ENCODE measurements around the gene RB1.
"Not testable (repeated sequence)": the region's sequence is repeated elsewhere in the genome, so short reads cannot be mapped to it uniquely, and the experiment has no call there.

The RB1 gene

GRCh38 chr13:48349525-48349924, 46.0 kb downstream of the RB1 start:
- DNase-seq (ENCODE audit: low spot score): no peak
- TF ChIP-seq CTCF (IDR thresholded peaks at IDR 0.05; ENCODE audit: extremely low read depth, missing control alignments): no peak

DNA sequence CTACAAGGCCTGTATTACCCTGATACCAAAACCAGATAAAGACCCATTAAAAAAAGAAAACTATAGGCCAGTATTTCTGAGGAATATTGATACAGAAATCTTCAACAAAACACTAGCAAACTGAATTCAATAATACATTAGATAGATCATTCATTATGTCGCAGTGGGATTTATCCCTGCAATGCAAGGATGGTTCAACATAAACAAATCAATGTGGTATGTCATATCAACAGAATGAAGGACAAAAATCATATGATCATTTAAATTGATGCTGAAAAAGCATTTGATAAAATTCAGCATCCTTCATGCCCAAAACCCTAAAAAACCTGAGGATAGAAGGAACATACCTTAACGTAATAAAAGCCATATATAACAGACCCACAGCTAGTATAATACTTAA, 50.0 kb downstream of the RB1 start:
- no peak for DNase-seq (ENCODE audit: low spot score)
- no peak for TF ChIP-seq CTCF (IDR thresholded peaks at IDR 0.05; ENCODE audit: extremely low read depth, missing control alignments)

DNA sequence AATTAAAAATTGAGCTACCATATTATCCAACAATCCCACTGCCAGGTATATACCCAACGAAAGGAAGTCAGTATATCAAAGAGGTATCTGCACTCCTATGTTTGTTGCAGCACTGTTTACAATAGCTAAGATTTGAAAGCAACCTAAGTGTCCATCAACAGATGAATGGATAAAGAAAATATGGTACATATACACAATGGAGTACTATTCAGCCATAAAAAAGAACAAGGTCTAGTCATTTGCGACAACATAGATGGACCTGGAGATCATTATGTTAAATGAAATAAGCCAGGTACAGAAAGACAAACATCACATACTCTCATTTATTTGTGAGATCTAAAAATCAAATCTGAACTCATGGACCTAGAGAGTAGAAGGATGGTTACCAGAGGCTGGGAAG, 52.0 kb downstream of the RB1 start:
- not testable (repeated sequence) for DNase-seq (ENCODE audit: low spot score)

DNA sequence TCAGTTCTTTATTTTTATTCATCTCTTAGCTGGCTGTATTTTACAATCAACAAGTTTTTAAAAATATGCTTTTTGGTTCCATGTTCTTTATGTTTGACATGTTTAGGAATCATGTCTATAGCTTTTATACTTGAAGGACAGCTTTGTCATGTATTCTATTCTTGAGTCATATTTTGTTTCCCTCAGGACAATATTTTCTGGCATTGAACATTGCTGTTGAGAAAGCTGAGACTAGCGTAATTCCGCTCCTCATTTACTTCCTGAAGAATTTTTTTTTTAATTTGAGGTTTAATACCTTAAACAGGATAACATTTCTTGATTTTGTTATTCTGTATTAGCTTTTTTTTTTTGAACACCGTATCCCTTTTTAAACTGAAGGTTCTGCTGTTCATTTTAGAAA, 53.2 kb downstream of the RB1 start:
- DNase-seq (ENCODE audit: low spot score): no peak
- no peak for TF ChIP-seq CTCF (IDR thresholded peaks at IDR 0.05; ENCODE audit: extremely low read depth, missing control alignments)

DNA sequence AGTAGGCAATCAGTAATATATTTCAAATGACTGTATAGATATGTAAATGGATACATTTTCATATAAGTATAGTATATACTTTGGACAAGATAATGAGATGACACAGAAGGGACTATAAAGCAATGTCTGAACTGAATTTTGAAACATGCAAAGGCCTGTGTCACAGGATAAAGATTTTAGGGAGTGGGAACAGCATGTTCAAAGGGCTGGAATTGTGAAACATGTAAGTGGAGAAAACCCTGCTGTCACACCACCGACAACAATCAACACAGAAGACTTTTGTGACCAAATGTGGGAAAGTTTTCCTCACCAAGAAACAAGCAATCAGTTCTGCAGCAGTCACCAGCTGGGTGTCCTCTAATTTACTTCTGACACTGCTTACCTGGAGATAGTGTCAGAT, 66.4 kb downstream of the RB1 start:
- TF ChIP-seq CTCF (IDR thresholded peaks at IDR 0.05; ENCODE audit: extremely low read depth, missing control alignments): no peak
- DNase-seq (ENCODE audit: low spot score): no peak

DNA sequence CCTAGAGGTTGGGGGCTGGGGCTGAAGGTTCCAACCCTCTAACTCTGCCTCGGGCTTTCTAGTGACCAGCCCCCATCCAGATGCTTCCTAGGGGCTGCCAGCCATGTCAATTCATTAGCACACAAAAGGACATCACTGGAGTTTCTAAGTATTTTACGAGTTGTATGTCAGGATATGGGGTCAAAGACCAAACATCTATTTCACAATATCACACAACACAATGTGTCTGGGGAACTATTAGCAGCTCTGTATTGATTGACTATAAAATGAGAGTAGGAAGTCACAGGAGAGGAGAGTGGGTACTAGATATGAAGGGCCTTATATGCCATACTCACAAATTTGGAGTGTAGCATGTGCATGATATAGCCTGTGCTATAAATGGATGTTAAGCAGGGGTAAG, 67.3 kb downstream of the RB1 start:
- TF ChIP-seq CTCF (IDR thresholded peaks at IDR 0.05; ENCODE audit: extremely low read depth, missing control alignments): no peak
- no peak for DNase-seq (ENCODE audit: low spot score)

DNA sequence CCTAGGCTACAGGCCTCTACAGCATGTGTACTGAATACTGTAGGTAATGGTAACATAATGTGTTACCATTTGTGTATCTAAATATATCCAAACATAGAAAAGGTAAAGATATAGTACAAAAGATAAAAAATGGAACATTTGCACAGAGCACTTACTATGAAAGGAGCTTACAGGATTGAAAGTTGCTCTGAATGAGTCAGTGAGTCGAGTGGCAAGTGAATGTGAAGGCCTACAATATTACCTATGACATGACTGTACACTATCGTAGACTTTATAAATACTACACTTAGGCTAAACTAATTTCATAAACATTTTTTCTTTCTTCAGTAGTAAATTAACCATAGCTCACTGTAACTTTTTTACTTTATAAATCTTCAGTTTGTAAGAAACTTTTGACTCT, 74.3 kb downstream of the RB1 start:
- no peak for TF ChIP-seq CTCF (IDR thresholded peaks at IDR 0.05; ENCODE audit: extremely low read depth, missing control alignments)
- no peak for DNase-seq (ENCODE audit: low spot score)

DNA sequence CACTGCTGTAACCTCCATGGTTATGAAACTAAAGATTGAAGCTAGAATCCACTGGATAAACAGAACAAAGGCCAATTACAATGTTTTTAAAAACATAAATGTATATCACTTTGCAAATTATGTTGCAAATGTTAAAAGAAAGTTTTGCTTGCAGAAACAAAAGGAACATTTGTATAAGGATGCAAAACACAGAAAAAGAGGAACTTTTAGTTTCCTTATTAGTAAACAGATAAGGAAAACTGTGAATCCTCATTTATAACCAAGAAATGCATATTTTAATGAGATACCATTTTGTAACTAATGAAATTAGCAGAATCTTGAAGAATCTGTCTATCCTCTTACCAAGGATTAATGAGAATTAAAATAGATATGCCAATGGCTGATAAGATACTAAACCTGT, 77.0 kb downstream of the RB1 start:
- no peak for TF ChIP-seq CTCF (IDR thresholded peaks at IDR 0.05; ENCODE audit: extremely low read depth, missing control alignments)
- no peak for DNase-seq (ENCODE audit: low spot score)
